Endothelial cell of umbilical vein (primary cell): ENCODE results near the gene DSCAML1. TPM values are rescaled to one million over a fixed set of nuclear protein-coding genes. Genes with fewer than 3 reads are reported as not detected.

ENCODE experiments used
- BruUV-seq: library from RNA; stranded (reverse); fragments of 400-500 nt; replicated peaks from 2 replicates; lab custom pipeline; 2021; lab: Mats Ljungman, UMichigan
- CTCF ChIA-PET: fragments of 300-600, 350-600 bp; sonication (Branson Sonifier 250); formaldehyde crosslinking; loops from one replicate; lab custom pipeline; 2021; ENCODE audit warnings: antibody characterized with exemption, inconsistent platforms; lab: Charles Lee
- POLR2A ChIA-PET: fragments of 300-600, 350-600 bp; sonication (Branson Sonifier 250); formaldehyde crosslinking; loops from one replicate; lab custom pipeline; 2021; ENCODE audit warnings: antibody characterized with exemption, inconsistent platforms; lab: Charles Lee
- DNase-seq: peaks from one replicate; pipeline ENCODE4 v3.0.0-alpha.2; 2011; ENCODE audit warnings: low read depth, low spot score
- FAIRE-seq: peaks from 2 replicates; lab custom pipeline; 2011; peaks lifted over from hg19 to GRCh38; lab: Jason Lieb, UNC
- H2AFZ ChIP-seq: 2 replicates; pipeline ENCODE4 v1.6.0; 2012; ENCODE audit warnings: low read depth, low read length, control low read depth, inconsistent platforms
- H3K27ac ChIP-seq: 2 replicates; pipeline ENCODE4 v1.5.1; 2011; ENCODE audit warnings: low read depth, mild to moderate bottlenecking, control low read depth, low read length, moderate library complexity; ENCODE audit not compliant: insufficient read depth
- H3K27me3 ChIP-seq, 2 experiments: 2 replicates each; pipeline versions ENCODE4 v1.6.0 to v1.6.1; 2011; ENCODE audit warnings: low read length in 2 of 2, mixed read lengths in 1 of 2; ENCODE audit not compliant: control insufficient read depth in 2 of 2, insufficient read depth in 2 of 2
- H3K36me3 ChIP-seq, 2 experiments: 2 replicates in 1 of 2; 3 replicates in 1 of 2; pipeline ENCODE4 v1.5.1; 2011; ENCODE audit warnings: low read length in 2 of 2, mild to moderate bottlenecking in 1 of 2, moderate library complexity in 1 of 2; ENCODE audit not compliant: control insufficient read depth in 2 of 2, insufficient read depth in 2 of 2; ENCODE audit errors: extremely low read depth in 1 of 2
- H3K4me1 ChIP-seq: 3 replicates; pipeline ENCODE4 v1.5.1; 2011; ENCODE audit warnings: mild to moderate bottlenecking, low read length; ENCODE audit not compliant: control insufficient read depth, insufficient read depth; ENCODE audit errors: extremely low read depth
- H3K4me2 ChIP-seq: 2 replicates; pipeline ENCODE4 v1.6.1; 2011; ENCODE audit warnings: low read length, control low read depth, mixed read lengths; ENCODE audit not compliant: insufficient read depth
- H3K4me3 ChIP-seq, 3 experiments: fragments of 200-600 bp in 1 of 3; sonication (generic), shearing (Covaris generic) in 1 of 3; replicated peaks in 1 of 3; 2 replicates each; pipeline ENCODE4 v1.5.1; 2011 to 2016; ENCODE audit warnings: control low read depth in 3 of 3, low read length in 3 of 3, mild to moderate bottlenecking in 2 of 3, inconsistent platforms in 1 of 3, low read depth in 1 of 3, moderate library complexity in 1 of 3; ENCODE audit not compliant: insufficient read depth in 1 of 3
- H3K79me2 ChIP-seq: 2 replicates; pipeline ENCODE4 v1.6.0; 2012; ENCODE audit warnings: low read length, inconsistent platforms; ENCODE audit not compliant: control insufficient read depth, insufficient read depth
- H3K9ac ChIP-seq: replicated peaks from 2 replicates; pipeline ENCODE3; 2011; ENCODE audit warnings: low read length, control low read depth; ENCODE audit not compliant: insufficient read depth; ENCODE audit errors: extremely low read depth
- H3K9me1 ChIP-seq: replicated peaks from 3 replicates; pipeline ENCODE4 v1.6.0; 2011; ENCODE audit warnings: mild to moderate bottlenecking, low read length; ENCODE audit not compliant: control insufficient read depth, insufficient read depth; ENCODE audit errors: extremely low read depth
- H3K9me3 ChIP-seq: replicated peaks from 2 replicates; pipeline ENCODE4 v1.5.1; 2012; ENCODE audit warnings: low read length, inconsistent platforms; ENCODE audit not compliant: control insufficient read depth, insufficient read depth
- H4K20me1 ChIP-seq: replicated peaks from 2 replicates; pipeline ENCODE3; 2011; ENCODE audit warnings: mild to moderate bottlenecking, low read length; ENCODE audit not compliant: control insufficient read depth, insufficient read depth; ENCODE audit errors: extremely low read depth
- EZH2 ChIP-seq: IDR thresholded peaks from 2 replicates; pipeline ENCODE4 v1.6.1; 2012; ENCODE audit warnings: borderline replicate concordance, low read depth, mild to moderate bottlenecking, moderate library complexity, low read length, inconsistent platforms; ENCODE audit not compliant: severe bottlenecking
- FOS ChIP-seq: IDR thresholded peaks from 2 replicates; pipeline ENCODE4 v1.6.1; 2011; ENCODE audit warnings: mild to moderate bottlenecking, low read length, moderate library complexity, borderline replicate concordance; ENCODE audit not compliant: insufficient read depth
- GATA2 ChIP-seq: IDR thresholded peaks from 2 replicates; pipeline ENCODE4 v1.7.0; 2011; ENCODE audit warnings: low read depth, mild to moderate bottlenecking, moderate library complexity, mixed read lengths, low read length; ENCODE audit not compliant: insufficient read length, insufficient read depth
- JUN ChIP-seq: IDR thresholded peaks from 2 replicates; pipeline ENCODE4 v1.6.1; 2011; ENCODE audit warnings: borderline replicate concordance, low read depth; ENCODE audit not compliant: insufficient read length, insufficient read depth
- MYC ChIP-seq: IDR thresholded peaks from one replicate; pipeline ENCODE4 v1.6.1; 2011; ENCODE audit warnings: mild to moderate bottlenecking, low read depth, low read length
- POLR2A ChIP-seq: IDR thresholded peaks from 2 replicates; pipeline ENCODE4 v1.6.1; 2012; ENCODE audit warnings: low read depth, mild to moderate bottlenecking, control low read depth, low read length
- POLR2AphosphoS5 ChIP-seq: IDR thresholded peaks from 2 replicates; pipeline ENCODE4 v1.6.1; 2012; ENCODE audit warnings: low read depth, mild to moderate bottlenecking, control low read depth, low read length, moderate library complexity; ENCODE audit not compliant: insufficient read depth
- dilution Hi-C: fragments of 300-500 bp; cut with MboI; formaldehyde crosslinking; loops from one replicate; pipeline ENCODE4 v1.15.0; 2019; ENCODE audit warnings: low sequenced_read_pairs; ENCODE audit not compliant: extremely low pct_ligation_motif_present
- intact Hi-C: fragments of 100-400 bp; cut with micrococcal nuclease; formaldehyde crosslinking; loops from one replicate; pipeline ENCODE4 v1.10.0; 2022
- polyA plus RNA-seq, 4 experiments: library from polyadenylated mRNA; depleted of rRNA in 3 of 4; stranded (reverse) in 3 of 4; unstranded in 1 of 4; fragments of >200 nt; gene quantifications; 2 replicates each; pipeline versions ENCODE4 v1.2.1 to v1.2.3, GENCODE V29; 2011 to 2012; ENCODE audit warnings: missing spikeins in 1 of 4
- total RNA-seq: library from RNA; stranded (reverse); gene quantifications from 2 replicates; pipeline ENCODE4 v1.2.3, GENCODE V29; 2021
- TF ChIP-seq, protein P1 (sequence below), 2 donors: IDR thresholded peaks; 1 replicate in 1 of 2; 2 replicates in 1 of 2; pipeline ENCODE4 v1.5.1; 2011; ENCODE audit warnings: low read length in 2 of 2, mild to moderate bottlenecking in 2 of 2, moderate library complexity in 2 of 2, control low read depth in 1 of 2, inconsistent platforms in 1 of 2, low read depth in 1 of 2; ENCODE audit not compliant: insufficient read depth in 1 of 2; ENCODE audit errors: extremely low read depth in 1 of 2
- TF ChIP-seq, protein P2 (sequence below): IDR thresholded peaks from 2 replicates; pipeline ENCODE4 v1.6.1; 2011; ENCODE audit not compliant: insufficient read depth, insufficient read length

The DSCAML1 gene
- total and polyA plus RNA-seq, 2 donors (not counting 3 experiments of a cell fraction or from before 2014, with no cell fraction given) = not detected

DNA sequence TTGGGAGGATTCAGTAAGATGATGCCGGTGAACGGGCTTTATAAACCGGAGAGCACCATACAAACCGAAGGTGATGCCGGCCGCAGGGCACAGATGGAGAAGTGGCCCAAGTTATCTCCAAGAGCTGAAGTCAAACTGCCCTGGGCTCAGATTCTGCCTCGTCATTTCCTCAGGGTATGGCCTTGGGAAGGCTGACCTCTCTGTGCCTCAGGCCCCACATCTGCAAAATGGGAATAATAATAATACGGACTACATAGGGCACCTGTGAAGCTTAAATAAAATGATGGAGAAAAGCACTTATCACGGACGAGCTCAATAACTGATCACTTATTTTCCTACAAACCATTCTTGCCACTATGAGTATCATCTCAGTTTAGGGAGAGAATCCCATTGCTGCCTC is 29.9 kb downstream of the DSCAML1 start:
- H3K4me1 ChIP-seq = no peaks in the 10 kb centered on the region
- H3K36me3 ChIP-seq = no peaks in the 10 kb centered on the region
- no peak overlapping the region for H3K4me2 ChIP-seq
- no peak overlapping the region for H3K9ac ChIP-seq
- no peaks in the 10 kb centered on the region for H3K9me1 ChIP-seq
- intact Hi-C loops = no loop called here
- dilution Hi-C loops = no loop called here
- H3K27ac ChIP-seq = no peak overlapping the region
- no peaks in the 10 kb centered on the region for H3K79me2 ChIP-seq
- BruUV-seq = no TSS peak
- no peak overlapping the region for H2AFZ ChIP-seq
- no peaks in the 10 kb centered on the region for H3K9me3 ChIP-seq
- DNase-seq (no peak), FAIRE-seq (no peak)
- TF ChIP-seq POLR2A = no peak
- TF ChIP-seq GATA2 = no peak
- CTCF ChIA-PET = no interaction called here
- no peaks in the 10 kb centered on the region for H3K27me3 ChIP-seq
- H3K4me3 ChIP-seq = no peak overlapping the region
- POLR2A ChIA-PET = no interaction called here
- H4K20me1 ChIP-seq = no peaks in the 10 kb centered on the region

DNA sequence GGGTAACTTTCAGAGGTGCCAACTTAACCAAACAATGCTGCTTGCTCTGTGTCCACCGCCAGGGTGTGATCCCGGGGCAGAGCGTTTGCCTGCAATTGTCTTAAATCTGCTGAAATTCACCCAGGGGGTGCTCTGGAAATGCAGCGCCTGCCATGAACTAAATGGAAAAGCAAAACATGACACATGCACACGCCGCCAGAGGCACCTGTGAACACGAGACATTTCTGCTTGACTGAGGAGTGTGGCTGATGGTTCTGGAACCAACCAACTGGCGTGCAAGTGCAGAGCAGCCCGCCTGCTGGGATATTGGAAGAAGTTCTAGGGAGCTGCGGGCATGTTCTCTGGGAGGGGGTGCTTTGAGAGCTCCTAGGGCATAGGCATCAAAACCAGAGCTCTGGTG is 30.4 kb downstream of the DSCAML1 start:
- H2AFZ ChIP-seq = no peak overlapping the region
- POLR2A ChIA-PET = no interaction called here
- no peaks in the 10 kb centered on the region for H3K79me2 ChIP-seq
- H3K4me1 ChIP-seq = no peaks in the 10 kb centered on the region
- DNase-seq (no peak), FAIRE-seq (no peak)
- dilution Hi-C loops (no loop called here), intact Hi-C loops (no loop called here)
- H3K9me1 ChIP-seq = no peaks in the 10 kb centered on the region
- H3K27ac ChIP-seq = no peak overlapping the region
- H3K9me3 ChIP-seq = no peaks in the 10 kb centered on the region
- H3K27me3 ChIP-seq = no peaks in the 10 kb centered on the region
- CTCF ChIA-PET = no interaction called here
- no peaks in the 10 kb centered on the region for H4K20me1 ChIP-seq
- H3K4me3 ChIP-seq = no peak overlapping the region
- no TSS peak for BruUV-seq
- H3K4me2 ChIP-seq = no peak overlapping the region
- TF ChIP-seq POLR2A (no peak), GATA2 (no peak), POLR2AphosphoS5 (no peak), MYC (no peak), JUN (no peak), EZH2 (no peak), FOS (no peak)
- TF ChIP-seq, protein P1, sequence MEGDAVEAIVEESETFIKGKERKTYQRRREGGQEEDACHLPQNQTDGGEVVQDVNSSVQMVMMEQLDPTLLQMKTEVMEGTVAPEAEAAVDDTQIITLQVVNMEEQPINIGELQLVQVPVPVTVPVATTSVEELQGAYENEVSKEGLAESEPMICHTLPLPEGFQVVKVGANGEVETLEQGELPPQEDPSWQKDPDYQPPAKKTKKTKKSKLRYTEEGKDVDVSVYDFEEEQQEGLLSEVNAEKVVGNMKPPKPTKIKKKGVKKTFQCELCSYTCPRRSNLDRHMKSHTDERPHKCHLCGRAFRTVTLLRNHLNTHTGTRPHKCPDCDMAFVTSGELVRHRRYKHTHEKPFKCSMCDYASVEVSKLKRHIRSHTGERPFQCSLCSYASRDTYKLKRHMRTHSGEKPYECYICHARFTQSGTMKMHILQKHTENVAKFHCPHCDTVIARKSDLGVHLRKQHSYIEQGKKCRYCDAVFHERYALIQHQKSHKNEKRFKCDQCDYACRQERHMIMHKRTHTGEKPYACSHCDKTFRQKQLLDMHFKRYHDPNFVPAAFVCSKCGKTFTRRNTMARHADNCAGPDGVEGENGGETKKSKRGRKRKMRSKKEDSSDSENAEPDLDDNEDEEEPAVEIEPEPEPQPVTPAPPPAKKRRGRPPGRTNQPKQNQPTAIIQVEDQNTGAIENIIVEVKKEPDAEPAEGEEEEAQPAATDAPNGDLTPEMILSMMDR (IDR thresholded peaks at IDR 0.05; ENCODE audit: extremely low read depth in 1 of 2, insufficient read depth in 1 of 2, low read depth in 1 of 2, low read length in 2 of 2) = no peak
- TF ChIP-seq, protein P2, sequence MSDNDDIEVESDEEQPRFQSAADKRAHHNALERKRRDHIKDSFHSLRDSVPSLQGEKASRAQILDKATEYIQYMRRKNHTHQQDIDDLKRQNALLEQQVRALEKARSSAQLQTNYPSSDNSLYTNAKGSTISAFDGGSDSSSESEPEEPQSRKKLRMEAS = no peak
- H3K36me3 ChIP-seq = no peaks in the 10 kb centered on the region
- no peak overlapping the region for H3K9ac ChIP-seq
